NK-92 (cell line): ENCODE data around the gene CCDC127.
"Not testable (repeated sequence)": the region's sequence is repeated elsewhere in the genome, so short reads cannot be mapped to it uniquely, and the experiment has no call there.

Experiments
- DNase-seq: peaks from one replicate; lab custom pipeline; 2025; ENCODE audit not compliant: unreplicated experiment; lab: John Stamatoyannopoulos, UW

The CCDC127 gene

GRCh38 chr5:234450-234849, 16.5 kb upstream of the CCDC127 start:
- no peak for DNase-seq

- DNase-seq, result not testable (repeated sequence)
Measured at GRCh38 chr5:233426-233825, 15.5 kb upstream of the CCDC127 start.

GRCh38 chr5:231661-232060, 13.7 kb upstream of the CCDC127 start:
- no peak for DNase-seq

- DNase-seq, result no peak
Measured at GRCh38 chr5:230711-231110, 12.8 kb upstream of the CCDC127 start.

GRCh38 chr5:228886-229285, 10.9 kb upstream of the CCDC127 start:
- no peak for DNase-seq

GRCh38 chr5:227375-227774, 9.4 kb upstream of the CCDC127 start:
- DNase-seq, result not testable (repeated sequence)

- no peak for DNase-seq
Measured at GRCh38 chr5:225334-225733, 7.4 kb upstream of the CCDC127 start.

- DNase-seq, result no peak
Measured at GRCh38 chr5:223791-224190, 5.8 kb upstream of the CCDC127 start.

GRCh38 chr5:222951-223715, 5.2 kb upstream of the CCDC127 start:
- not testable (repeated sequence) for DNase-seq

GRCh38 chr5:219991-220390, 2.0 kb upstream of the CCDC127 start:
- no peak for DNase-seq

- DNase-seq, result no peak
Measured at GRCh38 chr5:219460-219863, 1.5 kb upstream of the CCDC127 start.

GRCh38 chr5:218457-219291, 721 bp upstream of the CCDC127 start:
- no peak for DNase-seq

GRCh38 chr5:216076-216475, 1.9 kb downstream of the CCDC127 start:
- DNase-seq, result not testable (repeated sequence)

- DNase-seq, result not testable (repeated sequence)
Measured at GRCh38 chr5:215256-215655, 2.7 kb downstream of the CCDC127 start.

- DNase-seq, result no peak
Measured at GRCh38 chr5:213803-214395, 4.1 kb downstream of the CCDC127 start.

GRCh38 chr5:208449-209114, 9.4 kb downstream of the CCDC127 start:
- DNase-seq, result no peak

- no peak for DNase-seq
Measured at GRCh38 chr5:207599-207998, 10.4 kb downstream of the CCDC127 start.

- no peak for DNase-seq
Measured at GRCh38 chr5:206927-207536, 10.9 kb downstream of the CCDC127 start.

GRCh38 chr5:206406-206805, 11.5 kb downstream of the CCDC127 start:
- DNase-seq, result no peak

GRCh38 chr5:204966-205670, 12.8 kb downstream of the CCDC127 start:
- no peak for DNase-seq
